Caki2 (cell line): ENCODE data around the gene PLCD3. TPM values are rescaled to one million over a fixed set of nuclear protein-coding genes. Genes with fewer than 3 reads are reported as not detected.

Experiments used
- DNase-seq: peaks from one replicate; pipeline ENCODE4 v3.0.0-alpha.2; 2015; ENCODE audit warnings: low read depth
- in situ Hi-C: cut with HindIII; loops from 2 replicates; pipeline ENCODE4 v1.10.0; 2016; ENCODE audit warnings: low sequenced_read_pairs, low pct_unique_long_range_greater_than_20kb, mixed read lengths
- total RNA-seq: library from RNA; depleted of rRNA; stranded (reverse); fragments of >200 nt; shearing (Covaris generic); gene quantifications from 2 replicates; pipeline ENCODE4 v1.2.3, GENCODE V29; 2014; ENCODE audit warnings: low replicate concordance

PLCD3 gene
- total RNA-seq, 1 experiment from 2014 or later, result 74.9 TPM

DNA sequence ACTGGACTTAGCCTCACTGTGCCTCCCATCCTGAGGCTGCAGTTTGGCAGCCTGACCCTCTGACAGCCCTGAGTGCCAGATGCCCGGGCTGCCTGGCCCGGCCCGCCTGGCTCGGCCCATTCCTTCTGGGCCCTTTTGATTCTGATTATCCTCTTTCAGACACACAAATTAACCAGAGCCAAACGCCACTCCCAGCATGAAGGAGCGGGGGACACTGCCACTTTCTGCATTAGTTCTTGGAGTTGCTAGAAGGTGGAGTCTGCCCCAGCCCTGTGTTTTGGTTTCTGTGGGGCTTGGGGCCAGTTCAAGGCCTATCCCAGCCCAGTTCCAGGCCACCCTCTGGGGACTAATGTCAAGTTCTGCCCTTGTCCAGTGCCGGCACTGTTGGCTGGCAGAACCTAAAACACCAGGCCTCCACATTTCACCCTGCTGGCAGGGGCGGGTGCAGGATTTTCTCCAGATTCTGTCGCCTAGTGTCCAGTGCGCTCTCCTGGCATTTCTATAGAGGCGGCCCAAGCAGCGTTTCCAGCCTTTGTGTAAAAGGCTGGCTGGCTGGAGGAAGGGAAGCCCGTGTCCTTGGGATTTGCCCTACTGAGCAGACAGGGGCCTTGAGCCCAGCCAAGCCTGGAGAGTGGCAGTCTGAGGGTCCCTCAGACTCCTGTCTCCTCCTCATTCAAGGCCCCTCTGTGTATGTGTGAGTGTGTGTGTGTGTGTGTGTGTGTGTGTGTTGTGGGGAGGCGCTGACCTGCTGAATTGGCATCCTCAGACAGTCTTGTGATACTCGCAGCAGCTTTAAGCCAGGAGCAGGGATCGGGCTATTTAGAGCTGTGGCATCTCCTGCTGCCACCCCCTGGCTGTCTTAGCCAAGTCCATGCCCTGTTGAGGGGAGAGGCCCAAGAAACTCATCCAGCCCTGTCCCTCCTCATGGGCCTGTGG is 21.4 kb downstream of the PLCD3 start:
- in situ Hi-C loops, result no loop called here
- no peak for DNase-seq

DNA sequence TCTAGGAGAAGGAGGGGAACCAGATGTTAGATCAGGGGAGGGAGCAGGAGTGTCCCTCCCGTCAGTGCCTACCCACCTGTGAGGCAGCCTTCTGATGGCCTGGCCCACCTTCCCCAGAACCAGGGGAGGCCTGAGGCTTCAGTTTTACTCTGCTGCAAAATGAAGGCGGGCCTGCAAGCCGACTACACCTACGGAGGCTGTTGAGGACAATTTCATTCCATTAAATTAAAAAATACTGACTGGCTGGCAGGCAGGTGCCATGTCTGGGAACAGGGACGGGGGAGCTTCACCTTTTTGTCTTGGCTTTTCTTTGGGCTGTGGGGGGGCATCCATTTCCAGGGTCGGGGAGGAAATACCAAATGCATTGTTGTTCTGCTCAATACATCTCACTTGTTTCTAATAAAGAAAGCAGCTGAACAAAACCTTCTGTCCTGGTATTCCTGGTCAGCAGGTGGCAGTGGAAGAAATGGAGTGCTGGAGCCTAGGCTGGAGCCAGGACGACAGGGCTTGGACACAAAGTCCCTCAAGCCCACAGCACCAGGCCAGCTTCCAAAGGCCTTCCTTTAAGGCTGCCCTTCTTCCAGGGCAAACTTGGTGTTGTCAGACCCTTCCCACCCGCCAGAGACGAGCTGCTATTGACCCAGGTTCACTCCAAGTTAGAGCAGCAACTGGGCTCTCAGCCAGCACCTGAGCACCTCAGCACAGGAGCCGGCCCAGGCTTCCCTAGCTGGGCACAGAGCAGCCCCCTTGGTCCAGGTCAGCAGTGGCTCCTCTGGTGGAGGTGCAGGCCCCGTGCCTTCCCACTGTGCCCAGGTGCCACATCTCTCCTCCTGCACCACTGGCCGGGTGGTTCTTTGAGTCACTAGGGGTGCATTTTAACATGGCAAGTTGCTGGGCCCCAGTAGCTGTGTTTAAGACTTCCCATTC is 23.5 kb downstream of the PLCD3 start:
- in situ Hi-C loops, result no loop called here
- DNase-seq, result no peak

DNA sequence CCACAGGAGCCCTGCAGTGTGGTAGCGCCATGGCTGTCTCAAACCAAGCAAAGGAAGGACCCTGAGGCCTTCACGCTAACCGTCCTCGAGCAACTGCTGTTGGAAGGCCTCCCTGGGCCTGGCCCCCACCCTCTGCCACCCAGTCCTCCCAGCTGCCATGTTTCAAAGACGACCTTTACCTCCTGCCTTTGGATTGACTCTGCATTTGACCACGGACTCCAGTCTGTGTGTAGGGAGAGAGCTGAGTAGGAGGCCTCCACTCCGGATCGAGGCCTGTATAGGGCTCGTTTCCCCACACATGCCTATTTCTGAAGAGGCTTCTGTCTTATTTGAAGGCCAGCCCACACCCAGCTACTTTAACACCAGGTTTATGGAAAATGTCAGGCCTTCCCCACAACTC is 24.3 kb downstream of the PLCD3 start:
- DNase-seq, result no peak
- in situ Hi-C loops, result no loop called here

DNA sequence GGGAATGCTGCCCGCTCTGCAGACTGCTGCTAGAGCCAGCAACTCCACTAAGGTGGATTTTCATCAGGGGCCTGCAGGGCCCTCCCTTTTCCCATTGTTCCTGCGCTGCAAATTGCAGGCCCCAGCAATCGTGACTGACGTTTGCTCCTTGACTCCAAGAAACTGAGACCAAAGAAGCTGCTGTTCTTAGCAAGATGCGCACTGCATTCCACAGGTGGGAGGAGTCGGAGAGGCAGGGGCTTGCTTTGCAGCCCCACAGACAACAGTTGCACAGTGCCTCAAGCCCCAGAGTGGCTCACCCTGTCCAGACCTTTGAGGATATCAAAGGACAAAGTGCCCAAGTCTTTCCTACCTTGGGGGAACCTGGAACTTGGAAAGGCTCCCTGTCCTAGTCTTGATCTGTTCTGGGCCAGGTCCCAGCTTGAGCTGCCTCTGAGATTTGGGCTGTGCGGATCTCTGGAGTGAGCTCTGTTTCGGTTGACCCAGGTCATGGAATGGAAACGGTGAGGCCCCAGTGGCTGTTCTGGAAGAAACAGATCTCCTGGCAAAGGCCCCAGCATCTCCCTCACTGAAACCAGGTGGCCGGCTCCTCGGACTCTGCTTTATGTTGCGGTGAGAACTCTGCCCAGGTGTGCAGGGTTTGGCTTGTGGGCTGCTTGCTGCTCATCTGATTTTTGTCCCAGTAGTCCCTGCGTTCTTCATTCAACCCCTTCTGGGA is 24.9 kb downstream of the PLCD3 start:
- DNase-seq, result no peak
- in situ Hi-C loops, result no loop called here

DNA sequence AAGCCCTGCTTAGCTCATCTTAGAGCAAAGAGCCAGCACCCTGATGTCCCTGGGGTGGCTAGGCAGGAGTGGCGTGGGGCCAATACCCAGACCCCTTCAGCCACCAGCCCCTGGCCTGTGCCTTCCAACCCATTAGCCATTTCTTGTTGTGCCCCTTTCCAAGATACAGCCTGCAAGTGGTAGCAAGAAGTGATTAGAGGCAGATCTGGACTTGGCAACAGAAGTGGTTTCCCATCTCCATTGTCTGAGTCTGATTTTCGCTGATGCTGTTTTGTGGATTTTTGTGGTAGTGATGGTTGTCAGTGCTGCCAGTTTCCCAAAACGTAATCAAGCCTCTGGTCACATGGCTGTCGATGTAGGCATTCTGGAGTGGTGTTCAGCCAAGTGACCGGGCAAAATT is 25.7 kb downstream of the PLCD3 start:
- in situ Hi-C loops, result no loop called here

GRCh38 chr17:45106096-45106495 is 26.2 kb downstream of the PLCD3 start:
- in situ Hi-C loops, result no loop called here
- no peak for DNase-seq

More for the DNA sequence above, 25.7 kb downstream of the PLCD3 start:
- no peak for DNase-seq

DNA sequence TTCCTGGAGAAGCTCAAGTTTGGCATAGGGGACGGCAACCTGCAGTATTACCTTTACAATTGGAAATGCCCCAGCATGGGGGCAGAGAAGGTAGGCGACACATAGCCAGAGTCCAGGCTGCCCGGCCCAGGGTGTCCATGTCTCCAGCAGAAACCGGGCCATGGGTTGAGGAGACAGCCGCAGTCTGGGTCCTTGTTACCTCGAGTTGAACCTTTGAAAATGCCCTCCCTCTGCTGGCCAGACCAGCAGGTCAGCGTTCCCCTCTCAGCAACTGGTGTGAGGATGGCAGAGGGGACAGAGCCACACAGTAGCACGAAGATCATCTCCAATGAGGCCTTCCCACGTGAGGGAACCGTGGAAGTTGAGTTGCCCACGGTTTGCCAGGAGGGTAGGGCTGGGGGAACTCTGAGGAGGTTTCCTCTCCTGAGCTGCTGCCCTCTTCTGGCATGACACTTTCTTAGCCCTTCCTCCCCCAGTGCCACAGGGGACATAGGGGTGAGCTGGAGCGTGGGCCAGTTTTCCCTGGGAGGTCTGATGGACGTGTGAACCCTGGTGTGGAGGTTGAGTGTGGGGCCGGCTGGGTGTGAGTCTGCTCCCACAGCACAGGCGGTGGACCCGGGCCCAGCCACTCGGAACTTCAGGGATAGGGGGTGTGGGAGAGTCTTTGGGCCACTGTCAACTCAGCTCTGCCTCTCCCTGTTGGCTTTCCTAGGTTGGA is 27.2 kb downstream of the PLCD3 start:
- in situ Hi-C loops, result no loop called here
- DNase-seq, result no peak

DNA sequence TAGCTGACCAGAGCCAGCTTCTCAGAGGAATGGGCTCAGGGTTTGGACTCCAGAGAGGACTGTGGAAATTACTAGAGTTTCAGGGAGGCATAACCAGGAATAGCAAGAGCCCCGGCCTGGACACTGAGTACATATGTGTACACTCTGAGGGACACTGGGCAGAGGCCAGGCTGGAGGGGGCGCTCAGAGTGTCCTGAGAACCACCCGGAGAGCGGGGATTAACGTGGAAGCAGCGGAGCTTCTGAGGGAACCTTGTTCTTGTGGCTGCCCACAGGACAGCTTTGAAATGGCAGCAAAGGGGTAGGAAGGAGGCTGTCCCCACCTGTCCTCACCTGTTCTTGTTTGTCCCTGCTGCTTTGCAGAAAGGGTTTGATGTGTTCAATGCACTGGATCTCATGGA is 27.8 kb downstream of the PLCD3 start:
- in situ Hi-C loops, result no loop called here
- DNase-seq, result no peak

DNA sequence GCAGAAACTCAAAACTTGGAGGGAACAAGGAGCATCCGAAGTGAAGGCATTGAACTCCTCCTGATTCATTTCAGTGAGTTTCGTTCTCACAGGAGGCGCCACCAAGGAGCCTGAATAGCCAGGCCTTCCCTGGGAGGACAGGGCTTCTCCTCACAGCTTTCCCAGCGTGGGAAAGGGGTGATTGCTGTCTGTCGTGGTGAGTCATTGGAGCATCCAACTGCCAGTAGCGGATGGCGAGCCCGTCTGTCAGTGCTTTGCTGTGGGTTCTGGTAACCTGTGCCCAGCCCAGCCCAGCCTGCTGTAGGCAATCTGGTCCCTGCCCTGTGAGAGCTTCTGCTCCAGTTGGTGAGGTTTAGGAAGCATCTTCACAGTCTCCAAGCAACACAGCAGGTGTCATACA is 28.3 kb downstream of the PLCD3 start:
- in situ Hi-C loops, result no loop called here
- DNase-seq, result no peak

DNA sequence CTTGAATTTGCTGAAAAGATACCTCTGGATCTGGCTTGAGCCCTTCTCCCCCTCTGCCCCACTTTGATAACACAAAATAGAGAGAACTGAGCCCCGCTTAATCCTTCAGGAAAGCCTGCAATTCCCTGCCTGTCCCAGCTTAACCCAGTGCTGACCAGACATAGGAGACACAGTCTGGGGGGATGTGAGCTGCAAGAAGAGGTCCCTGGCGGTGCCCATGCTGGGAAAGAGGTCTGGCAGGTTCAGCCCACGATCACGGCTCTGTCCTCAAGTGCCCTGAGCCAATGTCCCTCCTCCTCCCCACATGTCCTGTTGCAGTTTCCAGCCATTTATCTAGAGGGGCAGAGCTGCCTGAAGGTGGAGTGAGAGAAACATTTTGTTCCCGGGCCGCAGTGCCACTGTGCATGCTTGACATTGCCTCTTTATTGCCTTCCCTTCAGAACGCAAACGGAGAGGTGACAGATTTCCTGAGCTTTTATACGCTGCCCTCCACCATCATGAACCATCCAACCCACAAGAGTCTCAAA is 29.0 kb downstream of the PLCD3 start:
- no peak for DNase-seq
- in situ Hi-C loops, result no loop called here

GRCh38 chr17:45102856-45103255 is 29.5 kb downstream of the PLCD3 start:
- in situ Hi-C loops, result no loop called here
- DNase-seq, result no peak

- in situ Hi-C loops, result no loop called here
- peak; percentile 50 for DNase-seq
Observed at GRCh38 chr17:45101883-45102811, 30.2 kb downstream of the PLCD3 start.

- in situ Hi-C loops, result no loop called here
Observed at GRCh38 chr17:45101546-45101882, 30.8 kb downstream of the PLCD3 start.

GRCh38 chr17:45098869-45099616 is 33.3 kb downstream of the PLCD3 start:
- in situ Hi-C loops, result no loop called here
- peak; percentile 70 for DNase-seq

More at GRCh38 chr17:45101546-45101882, 30.8 kb downstream of the PLCD3 start:
- DNase-seq, result no peak

DNA sequence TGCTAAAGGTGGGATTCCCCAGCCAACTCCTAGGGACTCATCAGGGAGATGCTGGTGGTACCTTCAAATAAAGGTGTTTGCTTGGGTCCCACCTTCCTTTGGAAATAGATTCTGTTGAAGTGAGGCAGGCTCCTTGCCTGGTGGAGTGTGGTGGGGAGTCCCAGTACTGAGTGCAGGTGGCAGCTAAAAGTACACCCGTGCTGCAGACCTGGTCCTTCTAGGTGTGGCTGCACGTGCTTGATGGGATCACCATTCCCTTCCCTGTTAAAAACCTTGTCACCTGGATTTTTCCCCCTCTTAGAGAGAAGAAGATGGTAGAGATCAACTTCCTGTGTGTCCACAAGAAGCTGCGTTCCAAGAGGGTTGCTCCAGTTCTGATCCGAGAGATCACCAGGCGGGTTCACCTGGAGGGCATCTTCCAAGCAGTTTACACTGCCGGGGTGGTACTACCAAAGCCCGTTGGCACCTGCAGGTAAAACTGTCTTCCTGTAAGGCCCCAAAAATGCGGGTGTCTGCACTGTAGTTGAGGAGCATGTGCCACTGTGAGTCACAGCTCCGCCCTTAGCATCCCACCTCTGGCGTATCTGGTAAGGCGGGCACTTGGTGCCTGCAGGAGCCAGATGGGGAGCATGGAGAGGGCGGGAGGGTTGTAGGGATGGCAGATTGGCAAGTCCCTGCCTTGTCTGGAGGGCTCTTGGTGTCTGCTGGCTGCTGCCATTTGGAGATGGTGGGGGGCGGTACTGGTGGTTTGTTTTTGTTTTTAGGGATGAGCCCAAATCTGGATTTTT is 34.0 kb downstream of the PLCD3 start:
- in situ Hi-C loops, result no loop called here

More for the DNA sequence above, 34.0 kb downstream of the PLCD3 start:
- no peak for DNase-seq
